Measurements from ENCODE around the gene UBE2D2. TPM values are rescaled to one million over a fixed set of nuclear protein-coding genes. Genes with fewer than 3 reads are reported as not detected.

Gene UBE2D2
- total RNA-seq, 6 experiments from 2014 or later = 38.3 to 68.3 (median 53.1) TPM

GRCh38 chr5:139671096-139671841, 110.1 kb downstream of the UBE2D2 start:
- no peak overlapping the region for H3K4me3 ChIP-seq
- peak in 1 of 3 donors; percentile 63 for DNase-seq
- no peak for TF ChIP-seq CTCF (IDR thresholded peaks at IDR 0.05)
- no peak for TF ChIP-seq POLR2A (IDR thresholded peaks at IDR 0.05)
- peaks cover 0 to 91% (median 45%) of the 10 kb centered on the region in 4 donors for H3K4me1 ChIP-seq
- no peaks in the 10 kb centered on the region for H3K27me3 ChIP-seq
- intact Hi-C loops (cut with DNase I) = no loop called here
- peak; percentile 3 to 20 (median 13) for ATAC-seq
- WGBS (ENCODE audit: insufficient coverage, low coverage, low lambda C conversion rate, missing lambda C conversion rate) = 17% methylated on average over 1 of the region's 20 CpGs
- H3K27ac ChIP-seq = peak overlapping the region in 2 of 3 donors; percentile 16 to 47
- H3K9me3 ChIP-seq = no peaks in the 10 kb centered on the region
- no peaks in the 10 kb centered on the region for H3K36me3 ChIP-seq

- Histone ChIP-seq H3K27ac (peak overlapping the region in 1 of 3 donors; percentile 17), H3K36me3 (peaks cover 0 to 6% (median 0%) of the 10 kb centered on the region in 4 donors), H3K9me3 (no peaks in the 10 kb centered on the region), H3K4me3 (no peak overlapping the region), H3K4me1 (peaks cover 0 to 69% (median 34%) of the 10 kb centered on the region in 4 donors), H3K27me3 (no peaks in the 10 kb centered on the region)
- TF ChIP-seq POLR2A (IDR thresholded peaks at IDR 0.05) (no peak), CTCF (IDR thresholded peaks at IDR 0.05) (no peak)
- intact Hi-C loops (cut with DNase I) = no loop called here
- DNase-seq (no peak), ATAC-seq (peak in 2 of 4 donors; percentile 7 to 9)
- 15% methylated on average over 2 of the region's 4 CpGs for WGBS (ENCODE audit: insufficient coverage, low coverage, low lambda C conversion rate, missing lambda C conversion rate)
Measured at GRCh38 chr5:139675213-139675612, 114.1 kb downstream of the UBE2D2 start.

- 100% methylated on average over 1 of the region's 4 CpGs for WGBS (ENCODE audit: insufficient coverage, low coverage, low lambda C conversion rate, missing lambda C conversion rate)
- no peaks in the 10 kb centered on the region for H3K27me3 ChIP-seq
- H3K4me1 ChIP-seq = peaks cover 0 to 63% (median 31%) of the 10 kb centered on the region in 4 donors
- no peak overlapping the region for H3K4me3 ChIP-seq
- no peak for DNase-seq
- peaks cover 0 to 9% (median 2%) of the 10 kb centered on the region in 4 donors for H3K36me3 ChIP-seq
- intact Hi-C loops (cut with DNase I) = no loop called here
- TF ChIP-seq CTCF (IDR thresholded peaks at IDR 0.05) (peak in 1 of 4 donors; percentile 3), POLR2A (IDR thresholded peaks at IDR 0.05) (no peak)
- no peak overlapping the region for H3K27ac ChIP-seq
- ATAC-seq = no peak
- H3K9me3 ChIP-seq = no peaks in the 10 kb centered on the region
Measured at GRCh38 chr5:139675825-139676224, 114.7 kb downstream of the UBE2D2 start.

- H3K36me3 ChIP-seq = peaks cover 2 to 15% (median 8%) of the 10 kb centered on the region in 4 donors
- H3K4me3 ChIP-seq = no peak overlapping the region
- no peaks in the 10 kb centered on the region for H3K27me3 ChIP-seq
- H3K27ac ChIP-seq = no peak overlapping the region
- intact Hi-C loops (cut with DNase I) = no loop called here
- no peaks in the 10 kb centered on the region for H3K9me3 ChIP-seq
- WGBS (ENCODE audit: insufficient coverage, low coverage, low lambda C conversion rate, missing lambda C conversion rate) = 69% methylated on average over 3 of the region's 3 CpGs
- DNase-seq (no peak), ATAC-seq (no peak)
- H3K4me1 ChIP-seq = peaks cover 0 to 57% (median 28%) of the 10 kb centered on the region in 4 donors
- TF ChIP-seq CTCF (IDR thresholded peaks at IDR 0.05) = no peak
Measured at GRCh38 chr5:139676406-139676805, 115.3 kb downstream of the UBE2D2 start.
